GM12878 (cell line): ENCODE results near the gene TAS2R10. TPM values are rescaled to one million over a fixed set of nuclear protein-coding genes. Genes with fewer than 3 reads are reported as not detected.

Experiments used
- ATAC-seq: fragments of 200-7000 bp; cut with Tn5 transposase; 3 replicates; pipeline ENCODE4 v1.9.1; 2020; ENCODE audit warnings: mild to moderate bottlenecking, moderate library complexity
- BruUV-seq: library from RNA; stranded (reverse); fragments of 400-500 nt; replicated peaks from 2 replicates; lab custom pipeline; 2021; lab: Mats Ljungman, UMichigan
- CTCF ChIA-PET: fragments of 300-600 bp; sonication (Branson Sonifier 250); formaldehyde crosslinking; extraction: SDS; loops from one replicate; lab custom pipeline; 2021; ENCODE audit warnings: inconsistent platforms; lab: Yijun Ruan, JAX
- POLR2A ChIA-PET: fragments of 350-600 bp; formaldehyde crosslinking; extraction: SDS; loops from one replicate; lab custom pipeline; 2021; ENCODE audit warnings: inconsistent platforms; lab: Charles Lee
- RAD21 ChIA-PET: fragments of 300-600 bp; sonication (Branson Sonifier 250); formaldehyde crosslinking; loops from one replicate; lab custom pipeline; 2023; ENCODE audit warnings: antibody characterized with exemption; ENCODE audit not compliant: unreplicated experiment; lab: Charles Lee
- SMC1A ChIA-PET: fragments of 300-600 bp; sonication (Branson Sonifier 250); formaldehyde crosslinking; loops from one replicate; lab custom pipeline; 2023; ENCODE audit not compliant: unreplicated experiment, uncharacterized antibody; lab: Charles Lee
- DNase-seq: peaks from one replicate; pipeline ENCODE4 v3.0.0-alpha.2; 2011; ENCODE audit warnings: low read depth, low spot score
- FAIRE-seq: peaks from 3 replicates; lab custom pipeline; 2011; peaks lifted over from hg19 to GRCh38; lab: Jason Lieb, UNC
- H2AFZ ChIP-seq: 2 replicates; pipeline ENCODE4 v1.6.0; 2011; ENCODE audit warnings: low read depth, low read length, control low read depth; ENCODE audit not compliant: control insufficient read depth
- H3K27ac ChIP-seq: 2 replicates; pipeline ENCODE4 v1.5.1; 2011; ENCODE audit warnings: control low read depth; ENCODE audit not compliant: control insufficient read depth, insufficient read depth
- H3K27me3 ChIP-seq, 2 experiments: replicated peaks in 1 of 2; 2 replicates each; pipeline versions ENCODE4 v1.6.0 to v1.6.1; 2011; ENCODE audit warnings: low read length in 1 of 2; ENCODE audit not compliant: control insufficient read depth in 2 of 2, insufficient read depth in 2 of 2
- H3K36me3 ChIP-seq, 2 experiments: 2 replicates each; pipeline ENCODE4 v1.5.1; 2011; ENCODE audit warnings: low read length in 1 of 2; ENCODE audit not compliant: control insufficient read depth in 2 of 2, insufficient read depth in 2 of 2
- H3K4me1 ChIP-seq: 2 replicates; pipeline ENCODE4 v1.6.1; 2011; ENCODE audit warnings: mild to moderate bottlenecking, low read length, moderate library complexity, mixed read lengths; ENCODE audit not compliant: control insufficient read depth, insufficient read depth
- H3K4me2 ChIP-seq: 2 replicates; pipeline ENCODE4 v1.6.0; 2011; ENCODE audit warnings: control low read depth; ENCODE audit not compliant: control insufficient read depth, insufficient read depth
- H3K4me3 ChIP-seq: fragments of 200-600 bp; sonication (generic); 2 replicates; pipeline ENCODE4 v1.5.1; 2016
- H3K79me2 ChIP-seq: 2 replicates; pipeline ENCODE4 v1.6.0; 2011; ENCODE audit warnings: low read length; ENCODE audit not compliant: control insufficient read depth, insufficient read depth
- H3K9ac ChIP-seq: 2 replicates; pipeline ENCODE4 v1.8.0; 2011; ENCODE audit warnings: low read length, control low read depth, mixed read lengths; ENCODE audit not compliant: control insufficient read depth, insufficient read depth
- H3K9me3 ChIP-seq: replicated peaks from 3 replicates; pipeline ENCODE4 v1.5.1; 2011; ENCODE audit warnings: mild to moderate bottlenecking, low read length; ENCODE audit not compliant: control insufficient read depth, insufficient read depth
- H4K20me1 ChIP-seq: 2 replicates; pipeline ENCODE4 v1.6.0; 2011; ENCODE audit not compliant: control insufficient read depth, insufficient read depth
- ATF3 ChIP-seq: IDR thresholded peaks from 2 replicates; pipeline ENCODE4 v1.6.1; 2011; ENCODE audit warnings: low read depth, mild to moderate bottlenecking, low read length, moderate library complexity, borderline replicate concordance; ENCODE audit errors: extremely low read depth
- BCL3 ChIP-seq: IDR thresholded peaks from 2 replicates; pipeline ENCODE4 v1.6.1; 2011; ENCODE audit warnings: borderline replicate concordance, low read depth, mild to moderate bottlenecking, moderate library complexity, low read length; ENCODE audit not compliant: insufficient read depth, poor library complexity, severe bottlenecking
- BHLHE40 ChIP-seq, 2 experiments: fragments of 450-650 bp in 1 of 2; IDR thresholded peaks; 2 replicates each; pipeline ENCODE4 v1.6.1; 2011 to 2017; ENCODE audit warnings: low read depth in 2 of 2, borderline replicate concordance in 1 of 2, improper control_type of control experiment in 1 of 2, low read length in 1 of 2, mild to moderate bottlenecking in 1 of 2
- BRCA1 ChIP-seq: IDR thresholded peaks from 2 replicates; pipeline ENCODE4 v1.6.1; 2011; ENCODE audit warnings: low read depth, low read length, improper control_type of control experiment
- CEBPB ChIP-seq, 2 experiments: fragments of 150-350 bp in 1 of 2; IDR thresholded peaks; 2 replicates each; pipeline ENCODE4 v1.6.1; 2012 to 2014; ENCODE audit warnings: low read depth in 2 of 2, low read length in 2 of 2, borderline replicate concordance in 1 of 2, inconsistent platforms in 1 of 2
- CTCF ChIP-seq, 3 experiments: IDR thresholded peaks in 2 of 3; conservative IDR thresholded peaks in 1 of 3; 2 replicates each; pipeline ENCODE4 v1.5.1; 2011; ENCODE audit warnings: low read depth in 3 of 3, low read length in 3 of 3, mild to moderate bottlenecking in 3 of 3, control low read depth in 2 of 3, moderate library complexity in 2 of 3, inconsistent platforms in 1 of 3, mixed read lengths in 1 of 3; ENCODE audit not compliant: control insufficient read depth in 2 of 3, insufficient read depth in 1 of 3; ENCODE audit errors: extremely low read depth in 1 of 3
- EGR1 ChIP-seq, 2 experiments: IDR thresholded peaks; 1 replicate in 1 of 2; 2 replicates in 1 of 2; pipeline ENCODE4 v1.6.1; 2011 to 2012; ENCODE audit warnings: low read depth in 2 of 2, low read length in 2 of 2, borderline replicate concordance in 1 of 2, mild to moderate bottlenecking in 1 of 2, moderate library complexity in 1 of 2
- ESRRA ChIP-seq: IDR thresholded peaks from 2 replicates; pipeline ENCODE4 v1.6.1; 2012; ENCODE audit warnings: mild to moderate bottlenecking, low read length, improper control_type of control experiment
- GABPA ChIP-seq: IDR thresholded peaks from 2 replicates; pipeline ENCODE4 v1.6.1; 2014; ENCODE audit warnings: antibody characterized with exemption, low read depth, mild to moderate bottlenecking, inconsistent platforms
- IRF4 ChIP-seq: IDR thresholded peaks from 2 replicates; pipeline ENCODE4 v1.6.1; 2011; ENCODE audit warnings: low read depth, low read length
- JUNB ChIP-seq: IDR thresholded peaks from 2 replicates; pipeline ENCODE4 v1.6.1; 2016; ENCODE audit warnings: antibody characterized with exemption, mild to moderate bottlenecking
- LARP7 ChIP-seq: fragments of 450-650 bp; IDR thresholded peaks from 2 replicates; pipeline ENCODE4 v1.6.1; 2017; ENCODE audit warnings: mild to moderate bottlenecking
- MTA3 ChIP-seq: IDR thresholded peaks from 2 replicates; pipeline ENCODE4 v1.6.1; 2012; ENCODE audit warnings: low read length, inconsistent platforms, borderline replicate concordance
- POLR2AphosphoS5 ChIP-seq: IDR thresholded peaks from 2 replicates; pipeline ENCODE4 v1.6.1; 2011; ENCODE audit warnings: mild to moderate bottlenecking, low read length, inconsistent platforms
- SIX5 ChIP-seq: IDR thresholded peaks from 2 replicates; pipeline ENCODE4 v1.6.1; 2011; ENCODE audit warnings: mild to moderate bottlenecking, low read depth, low read length, moderate library complexity; ENCODE audit not compliant: severe bottlenecking
- SP1 ChIP-seq: IDR thresholded peaks from one replicate; pipeline ENCODE4 v1.6.1; 2011; ENCODE audit warnings: low read depth, low read length
- SUPT20H ChIP-seq: IDR thresholded peaks from 2 replicates; pipeline ENCODE4 v1.6.1; 2011; ENCODE audit warnings: low read depth, mild to moderate bottlenecking, low read length, moderate library complexity, borderline replicate concordance; ENCODE audit not compliant: control insufficient read depth
- SUZ12 ChIP-seq: fragments of 200-600 bp; sonication (generic); IDR thresholded peaks from one replicate; pipeline ENCODE4 v1.6.1; 2018; ENCODE audit warnings: antibody characterized with exemption, mild to moderate bottlenecking; ENCODE audit not compliant: unreplicated experiment
- YBX1 ChIP-seq: fragments of 450-650 bp; IDR thresholded peaks from 2 replicates; pipeline ENCODE4 v1.6.1; 2016; ENCODE audit warnings: antibody characterized with exemption
- WGBS: methylation state at CpG from one replicate; pipeline ENCODE4 v1.1.6; 2016; ENCODE audit warnings: low lambda C conversion rate; ENCODE audit not compliant: insufficient replicate concordance, insufficient coverage; ENCODE audit errors: missing lambda C conversion rate; 5-methylcytosine and 5-hydroxymethylcytosine counted together
- in situ Hi-C: fragments of 300-500 bp; cut with MboI; formaldehyde crosslinking; loops from 9 replicates; pipeline ENCODE4 v1.14.3; 2018; ENCODE audit warnings: mixed read lengths
- intact Hi-C: fragments of 100-400 bp; cut with micrococcal nuclease; formaldehyde crosslinking; loops from one replicate; pipeline ENCODE4 v1.14.2; 2022; ENCODE audit not compliant: unreplicated experiment
- polyA plus RNA-seq, 11 experiments: library from polyadenylated mRNA; depleted of rRNA in 4 of 11; unstranded in 6 of 11; stranded (reverse) in 5 of 11; fragments of >200 nt; fragmentation: Nextera tagmentation in 4 of 11; fragmentation: Illumina TruSeq in 1 of 11; extraction: Ambion mirVana in 4 of 11; extraction: Trizol in 1 of 11; gene quantifications; 1 replicate in 1 of 11; 2 replicates in 10 of 11; pipeline versions ENCODE4 v1.2.1 to v1.2.3, GENCODE V29; 2011 to 2016; ENCODE audit warnings: inconsistent platforms in 2 of 11, missing spikeins in 2 of 11, low read depth in 1 of 11
- total RNA-seq, 4 experiments: library from RNA; depleted of rRNA in 3 of 4; stranded (reverse); fragments of >200 nt in 3 of 4; fragmentation: Illumina TruSeq in 1 of 4; extraction: Trizol in 1 of 4; gene quantifications; 2 replicates each; pipeline versions ENCODE4 v1.2.1 to v1.2.3, GENCODE V29; 2013 to 2021

TAS2R10 gene
- total and polyA plus RNA-seq, 10 of the 15 experiments (the other 5 are each of a cell fraction or from before 2014, with no cell fraction given): 0.11 to 1.4 (median 0.54) TPM; not detected in 1

- H3K36me3 ChIP-seq: no peaks in the 10 kb centered on the region
- CTCF ChIA-PET: no interaction called here
- WGBS: 40% methylated on average over 4 of the region's 4 CpGs
- no peak for DNase-seq
- no peak within 1 kb of the TSS for H2AFZ ChIP-seq
- in situ Hi-C loops (no loop called here), intact Hi-C loops (no loop called here)
- no peaks in the 10 kb centered on the region for H3K9me3 ChIP-seq
- no peak within 1 kb of the TSS for H3K4me2 ChIP-seq
- H4K20me1 ChIP-seq: no peaks in the 10 kb centered on the region
- RAD21 ChIA-PET: no interaction called here
- no peak within 1 kb of the TSS for H3K4me3 ChIP-seq
- no peak for FAIRE-seq
- SMC1A ChIA-PET: no interaction called here
- POLR2A ChIA-PET: no interaction called here
- peaks cover 1 to 3% of the 10 kb centered on the region in 2 experiments; a peak in 2 of 4 replicates for H3K27me3 ChIP-seq
- BruUV-seq: no TSS peak
- TF ChIP-seq EGR1 (IDR thresholded peaks at IDR 0.05; ENCODE audit: borderline replicate concordance in 1 of 2, low read depth in 2 of 2, low read length in 2 of 2) (no peak), JUNB (no peak), LARP7 (no peak), SIX5 (no peak), CTCF (IDR thresholded peaks at IDR 0.05 in 2 of 3, conservative IDR thresholded peaks at IDR 0.05 in 1 of 3; ENCODE audit: control insufficient read depth in 2 of 3, extremely low read depth in 1 of 3, insufficient read depth in 1 of 3, low read depth in 3 of 3, low read length in 3 of 3) (no peak), SUZ12 (no peak), POLR2AphosphoS5 (no peak), GABPA (no peak), CEBPB (IDR thresholded peaks at IDR 0.05; ENCODE audit: borderline replicate concordance in 1 of 2, low read depth in 2 of 2, low read length in 2 of 2) (no peak), SUPT20H (no peak), BRCA1 (no peak), YBX1 (no peak), ATF3 (no peak), MTA3 (no peak), BHLHE40 (IDR thresholded peaks at IDR 0.05; ENCODE audit: borderline replicate concordance in 1 of 2, low read depth in 2 of 2, low read length in 1 of 2) (no peak), BCL3 (no peak), ESRRA (no peak), IRF4 (no peak), SP1 (no peak)
- H3K27ac ChIP-seq: no peak within 1 kb of the TSS
- no peak for ATAC-seq
- no peaks in the 10 kb centered on the region for H3K4me1 ChIP-seq
- H3K9ac ChIP-seq: no peak within 1 kb of the TSS
- H3K79me2 ChIP-seq: no peaks in the 10 kb centered on the region
These were observed 23.6 kb downstream of the TAS2R10 start, which contains the start of gene TAS2R7 for GRCh38 chr12:10802587-10802986. Gene TAS2R7 (minus strand): TSS chr12:10802627. CDS start chr12:10802570, 57 bp downstream.
